ENCODE measurements around the gene RFX1.
"Not testable (repeated sequence)": the region's sequence is repeated elsewhere in the genome, so short reads cannot be mapped to it uniquely, and the experiment has no call there.

The RFX1 gene

GRCh38 chr19:14026652-14027192, 20.6 kb upstream of the RFX1 start:
- not testable (repeated sequence) for DNase-seq

GRCh38 chr19:14023404-14024235, 17.5 kb upstream of the RFX1 start:
- DNase-seq = no peak

- DNase-seq = no peak
These were observed 16.3 kb upstream of the RFX1 start for GRCh38 chr19:14022469-14022868.

GRCh38 chr19:14021474-14021873, 15.4 kb upstream of the RFX1 start:
- no peak for DNase-seq

- DNase-seq = not testable (repeated sequence)
These were observed 13.6 kb upstream of the RFX1 start for GRCh38 chr19:14019739-14020138.

- no peak for DNase-seq
These were observed 13.0 kb upstream of the RFX1 start for GRCh38 chr19:14019100-14019499.

GRCh38 chr19:14015524-14016035, 9.5 kb upstream of the RFX1 start:
- DNase-seq = no peak

- no peak for DNase-seq
These were observed 6.3 kb upstream of the RFX1 start for GRCh38 chr19:14012378-14012915.

GRCh38 chr19:14006766-14007562, 844 bp upstream of the RFX1 start:
- no peak for DNase-seq

GRCh38 chr19:14005349-14006084, 603 bp downstream of the RFX1 start:
- DNase-seq = peak; percentile 88

GRCh38 chr19:14004619-14005348, 1.3 kb downstream of the RFX1 start:
- DNase-seq = no peak

- no peak for DNase-seq
These were observed 2.7 kb downstream of the RFX1 start for GRCh38 chr19:14003251-14004055.

GRCh38 chr19:14002571-14003250, 3.4 kb downstream of the RFX1 start:
- DNase-seq = no peak

GRCh38 chr19:14000691-14001375, 5.3 kb downstream of the RFX1 start:
- DNase-seq = no peak

- no peak for DNase-seq
These were observed 7.0 kb downstream of the RFX1 start for GRCh38 chr19:13999085-13999484.

- DNase-seq = no peak
These were observed 7.7 kb downstream of the RFX1 start for GRCh38 chr19:13998426-13998825.

GRCh38 chr19:13997631-13997962, 8.5 kb downstream of the RFX1 start:
- no peak for DNase-seq

GRCh38 chr19:13996928-13997630, 9.0 kb downstream of the RFX1 start:
- no peak for DNase-seq

Measured in activated CD8-positive, alpha-beta memory T cell treated with anti-CD3 and anti-CD28 coated beads, Interleukin-2, amount 50 U/mL, for 4 hours (primary cell).